Keratinocyte (primary cell): Measurements from ENCODE around the gene C16orf92.

Experiments used
- EZH2 ChIP-seq: IDR thresholded peaks from one replicate; pipeline ENCODE4 v1.6.1; 2012; ENCODE audit warnings: inconsistent platforms, mild to moderate bottlenecking, low read length, moderate library complexity
- TF ChIP-seq, protein P1 (sequence below), 3 experiments: IDR thresholded peaks in 1 of 3; conservative IDR thresholded peaks in 1 of 3; optimal IDR thresholded peaks in 1 of 3; 2 replicates in 2 of 3; 3 replicates in 1 of 3; pipeline versions ENCODE3 to v1.5.1; 2011; ENCODE audit warnings: low read length in 3 of 3, mild to moderate bottlenecking in 3 of 3, moderate library complexity in 2 of 3, control low read depth in 1 of 3, inconsistent platforms in 1 of 3; ENCODE audit not compliant: insufficient read depth in 2 of 3; ENCODE audit errors: extremely low read depth in 1 of 3

DNA sequence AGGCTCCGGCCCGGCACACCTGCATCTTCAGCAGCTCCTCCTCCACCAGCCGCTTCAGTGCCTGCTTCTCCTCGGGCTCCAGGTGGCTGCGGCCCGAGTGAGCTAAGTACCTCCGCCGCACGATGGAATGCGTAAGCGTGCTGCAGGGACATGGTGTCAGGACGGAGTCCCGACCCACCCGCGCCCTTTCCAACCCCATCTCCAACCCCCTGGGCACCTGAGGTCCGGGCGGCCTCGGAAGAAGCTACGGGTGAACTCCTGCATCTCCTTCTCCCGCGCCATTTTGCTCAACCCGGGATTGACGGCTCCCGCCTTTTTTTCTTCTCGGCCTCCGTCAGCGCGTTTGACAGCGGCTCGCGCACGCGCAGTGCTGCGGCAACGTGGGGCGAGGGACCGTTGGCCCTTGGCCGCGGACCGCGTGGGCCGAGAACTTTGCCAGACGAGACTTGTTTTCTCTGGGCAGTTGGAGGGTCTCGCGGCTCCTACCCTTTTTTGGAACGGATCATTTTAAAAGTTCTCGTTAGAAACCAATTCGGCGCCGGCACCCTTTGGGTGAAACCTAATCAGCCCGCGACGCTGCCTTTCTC, 27.6 kb upstream of the C16orf92 start, which contains the start of gene HIRIP3:
- TF ChIP-seq, protein P1, sequence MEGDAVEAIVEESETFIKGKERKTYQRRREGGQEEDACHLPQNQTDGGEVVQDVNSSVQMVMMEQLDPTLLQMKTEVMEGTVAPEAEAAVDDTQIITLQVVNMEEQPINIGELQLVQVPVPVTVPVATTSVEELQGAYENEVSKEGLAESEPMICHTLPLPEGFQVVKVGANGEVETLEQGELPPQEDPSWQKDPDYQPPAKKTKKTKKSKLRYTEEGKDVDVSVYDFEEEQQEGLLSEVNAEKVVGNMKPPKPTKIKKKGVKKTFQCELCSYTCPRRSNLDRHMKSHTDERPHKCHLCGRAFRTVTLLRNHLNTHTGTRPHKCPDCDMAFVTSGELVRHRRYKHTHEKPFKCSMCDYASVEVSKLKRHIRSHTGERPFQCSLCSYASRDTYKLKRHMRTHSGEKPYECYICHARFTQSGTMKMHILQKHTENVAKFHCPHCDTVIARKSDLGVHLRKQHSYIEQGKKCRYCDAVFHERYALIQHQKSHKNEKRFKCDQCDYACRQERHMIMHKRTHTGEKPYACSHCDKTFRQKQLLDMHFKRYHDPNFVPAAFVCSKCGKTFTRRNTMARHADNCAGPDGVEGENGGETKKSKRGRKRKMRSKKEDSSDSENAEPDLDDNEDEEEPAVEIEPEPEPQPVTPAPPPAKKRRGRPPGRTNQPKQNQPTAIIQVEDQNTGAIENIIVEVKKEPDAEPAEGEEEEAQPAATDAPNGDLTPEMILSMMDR (optimal IDR thresholded peaks at IDR 0.05 in 1 of 3, IDR thresholded peaks at IDR 0.05 in 1 of 3, conservative IDR thresholded peaks at IDR 0.05 in 1 of 3; ENCODE audit: extremely low read depth in 1 of 3, insufficient read depth in 2 of 3, low read length in 3 of 3): no peak
- no peak for TF ChIP-seq EZH2
